Smooth muscle cell of the coronary artery (primary cell): ENCODE results near the gene NOC4L. TPM values are rescaled to one million over a fixed set of nuclear protein-coding genes. Genes with fewer than 3 reads are reported as not detected.

Source experiments
- total RNA-seq: library from RNA; depleted of rRNA; stranded (reverse); fragments of >200 nt; gene quantifications from 2 replicates; pipeline ENCODE4 v1.2.3, GENCODE V29; 2014; ENCODE audit warnings: low replicate concordance

NOC4L gene
- 3.7 and 7.8 TPM in 2 replicates for total RNA-seq

DNA sequence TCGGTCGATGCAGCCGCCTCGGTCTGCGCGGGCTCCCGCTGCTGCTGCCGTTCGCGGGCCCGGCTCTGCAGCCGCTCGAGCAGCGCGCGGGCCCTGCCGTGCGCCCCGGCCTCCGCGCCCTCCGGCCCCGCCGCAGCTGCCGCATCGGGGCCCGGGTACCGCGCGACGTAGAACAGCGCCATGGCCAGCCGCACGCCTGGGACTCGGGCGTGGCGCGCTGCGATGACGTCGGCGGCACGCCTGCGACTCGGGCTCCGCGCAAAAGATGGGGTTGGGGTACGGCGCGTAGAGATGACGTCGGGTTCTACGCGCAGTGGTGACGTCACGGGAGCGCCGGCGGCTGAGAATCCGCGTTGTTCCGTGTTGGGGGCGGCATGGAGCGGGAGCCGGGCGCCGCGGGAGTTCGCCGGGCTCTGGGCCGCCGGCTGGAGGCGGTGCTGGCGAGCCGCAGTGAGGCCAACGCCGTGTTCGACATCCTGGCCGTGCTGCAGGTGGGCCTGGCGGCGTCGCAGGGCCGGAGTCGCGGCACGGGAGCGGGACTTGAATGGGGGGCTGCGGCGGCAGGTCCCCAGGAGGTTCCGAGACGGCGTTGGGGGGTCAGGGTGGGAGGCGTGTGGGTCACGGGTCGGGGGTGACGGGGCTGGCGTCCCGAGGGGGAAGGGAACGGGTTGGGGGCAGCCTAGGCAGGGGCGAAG, at the start of gene NOC4L, which contains the start of gene DDX51:
NOC4L (plus strand) TSS at position 343 of the 695 bp plus-strand sequence; CDS start at position 375, 32 bp downstream.
DDX51 (minus strand) TSS at position 205 of the 695 bp plus-strand sequence; CDS start at position 182, 23 bp downstream.

Other genes starting within 250 kb of the NOC4L start
- gene ULK1, start 249.8 kb upstream of the NOC4L start, total RNA-seq: 4.0 and 9.0 TPM in 2 replicates
- 8.0 and 10.6 TPM in 2 replicates for gene PUS1, start 215.2 kb upstream of the NOC4L start, total RNA-seq
- gene EP400, start 194.5 kb upstream of the NOC4L start, total RNA-seq: 5.3 and 6.2 TPM in 2 replicates
- 7.4 and 7.8 TPM in 2 replicates for gene DDX51, start 138 bp upstream of the NOC4L start, total RNA-seq
- gene GALNT9, start 185.1 kb downstream of the NOC4L start, total RNA-seq: not detected in 2 replicates